Measurements from ENCODE around the gene TANGO2.

DNA sequence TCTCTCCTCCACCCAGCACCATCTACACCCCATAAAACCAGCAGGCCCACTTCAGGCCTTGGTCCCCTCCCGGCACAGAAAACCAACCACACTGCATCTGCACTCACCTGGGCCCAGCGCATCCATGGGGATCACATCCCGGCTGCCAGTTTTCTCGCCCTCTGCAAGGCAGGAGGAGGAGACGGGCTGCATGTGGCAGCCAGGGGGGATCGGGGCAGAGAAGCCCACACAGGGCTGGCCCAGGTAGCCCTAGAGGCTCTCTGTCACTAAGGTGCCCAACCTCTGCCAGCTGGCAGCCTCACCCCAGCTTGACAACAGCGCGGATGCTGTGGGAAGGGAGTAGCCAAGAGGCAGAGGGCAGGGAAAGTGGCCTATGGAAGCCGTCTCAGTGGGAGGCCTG is 48.7 kb upstream of the TANGO2 start:
- TF ChIP-seq CTCF (IDR thresholded peaks at IDR 0.05) (no peak), POLR2A (IDR thresholded peaks at IDR 0.05) (no peak)
